ENCODE measurements around the gene NUDT15.

GRCh38 chr13:47990920-47991466 is 46.5 kb upstream of the NUDT15 start:
- no peak for TF ChIP-seq CTCF (IDR thresholded peaks at IDR 0.05)
- TF ChIP-seq POLR2A (IDR thresholded peaks at IDR 0.05) = no peak
